ENCODE data around the gene LRWD1. TPM values are rescaled to one million over a fixed set of nuclear protein-coding genes. Genes with fewer than 3 reads are reported as not detected.
A peak's percentile ranks its signal among the peaks of the same experiment; 100 is the strongest.

The LRWD1 gene
- total and polyA plus RNA-seq, 2 donors (not counting 1 experiment from before 2014, with no cell fraction given), result 58.2 to 83.7 TPM

DNA sequence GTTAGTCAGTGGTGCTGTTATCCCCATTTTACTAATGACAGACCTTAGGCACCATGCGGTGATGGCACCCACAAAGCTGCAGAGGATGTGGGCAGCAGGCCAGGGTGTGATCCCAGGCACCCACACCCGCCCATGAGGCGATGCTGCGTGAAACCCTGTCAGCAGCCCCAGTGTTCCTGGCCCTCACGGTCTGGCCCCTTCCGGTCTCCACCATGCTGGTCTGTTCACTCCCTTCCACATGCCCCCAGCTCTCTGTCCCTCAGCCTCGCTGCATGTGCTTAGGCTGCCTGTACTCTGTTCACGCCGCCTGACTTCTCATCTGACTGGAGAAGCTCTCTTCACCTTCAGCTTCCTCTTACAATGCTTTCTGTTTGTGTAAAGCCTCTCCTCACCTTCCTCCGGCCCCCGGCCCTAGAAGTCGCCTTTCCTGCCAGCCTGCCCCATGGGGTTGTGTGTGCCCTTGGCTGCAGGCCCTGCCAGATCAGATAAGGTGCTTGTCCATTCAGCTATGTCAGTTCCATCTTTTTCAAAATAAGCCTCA, 49.0 kb upstream of the LRWD1 start:
- H3K9me3 ChIP-seq (ENCODE audit: control extremely low read depth in 1 of 3, control insufficient read depth in 2 of 3, insufficient read depth in 1 of 3, low read length in 2 of 3), result no peaks in the 10 kb centered on the region
- ATAC-seq (ENCODE audit: low read depth), result peak; percentile 71
- WGBS (ENCODE audit: insufficient coverage), result 2% methylated on average over 12 of the region's 12 CpGs
- ChIA-PET POLR2A (interaction anchor here (0.5 to 12.7 kb wide), 9 partner anchors 14 to 47 kb away, joined by 3 to 223 read pairs (median 11); partner anchors contain the start of gene ORAI2), CTCF (interaction anchor here (0.6 to 46.3 kb wide), 5 partner anchors 5 to 128 kb away, joined by 3 to 1182 read pairs (median 6); partner anchors contain the start of gene ORAI2)
- no peaks in the 10 kb centered on the region for H3K9me3 Mint-ChIP-seq (ENCODE audit: insufficient read depth)
- TF ChIP-seq EZH2 (IDR thresholded peaks at IDR 0.05; ENCODE audit: borderline replicate concordance, insufficient read depth, low read depth, low read length, poor library complexity, severe bottlenecking), result no peak
- TF ChIP-seq, protein P1, sequence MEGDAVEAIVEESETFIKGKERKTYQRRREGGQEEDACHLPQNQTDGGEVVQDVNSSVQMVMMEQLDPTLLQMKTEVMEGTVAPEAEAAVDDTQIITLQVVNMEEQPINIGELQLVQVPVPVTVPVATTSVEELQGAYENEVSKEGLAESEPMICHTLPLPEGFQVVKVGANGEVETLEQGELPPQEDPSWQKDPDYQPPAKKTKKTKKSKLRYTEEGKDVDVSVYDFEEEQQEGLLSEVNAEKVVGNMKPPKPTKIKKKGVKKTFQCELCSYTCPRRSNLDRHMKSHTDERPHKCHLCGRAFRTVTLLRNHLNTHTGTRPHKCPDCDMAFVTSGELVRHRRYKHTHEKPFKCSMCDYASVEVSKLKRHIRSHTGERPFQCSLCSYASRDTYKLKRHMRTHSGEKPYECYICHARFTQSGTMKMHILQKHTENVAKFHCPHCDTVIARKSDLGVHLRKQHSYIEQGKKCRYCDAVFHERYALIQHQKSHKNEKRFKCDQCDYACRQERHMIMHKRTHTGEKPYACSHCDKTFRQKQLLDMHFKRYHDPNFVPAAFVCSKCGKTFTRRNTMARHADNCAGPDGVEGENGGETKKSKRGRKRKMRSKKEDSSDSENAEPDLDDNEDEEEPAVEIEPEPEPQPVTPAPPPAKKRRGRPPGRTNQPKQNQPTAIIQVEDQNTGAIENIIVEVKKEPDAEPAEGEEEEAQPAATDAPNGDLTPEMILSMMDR (IDR thresholded peaks at IDR 0.05), result no peak
- H3K4me3 Mint-ChIP-seq, result peak overlapping the region; percentile 86
- H3K27ac Mint-ChIP-seq, result peak overlapping the region; percentile 95
- H3K36me3 ChIP-seq (replicated peaks in 1 of 2; ENCODE audit: control extremely low read depth in 1 of 2, control insufficient read depth in 1 of 2, extremely low read depth in 1 of 2, insufficient read depth in 2 of 2, low read length in 1 of 2), result peaks cover 2 to 47% of the 10 kb centered on the region in 2 experiments
- H4K20me1 ChIP-seq (ENCODE audit: control insufficient read depth, insufficient read depth, low read length, poor library complexity, severe bottlenecking), result no peaks in the 10 kb centered on the region
- H3K79me2 ChIP-seq (ENCODE audit: control insufficient read depth, insufficient read depth, low read length), result peaks cover 79% of the 10 kb centered on the region
- intact Hi-C loops (cut with micrococcal nuclease), result loop anchor here (1.0 kb wide), 1 partner anchor 11 kb away; no protein-coding TSS in a partner anchor
- H3K4me3 ChIP-seq (ENCODE audit: control extremely low read depth in 1 of 5, extremely low read depth in 1 of 5, insufficient read depth in 1 of 5, low read depth in 2 of 5, low read length in 4 of 5), result peak overlapping the region in 3 of 5 experiments; percentile 16 to 43 (median 21)
- peak overlapping the region; percentile 63 for H3K4me2 ChIP-seq (replicated peaks; ENCODE audit: low read depth, low read length, poor library complexity, severe bottlenecking)
- no peaks in the 10 kb centered on the region for H3K27me3 Mint-ChIP-seq
- DNase-seq, result peak; percentile 77
- H3K27me3 ChIP-seq (replicated peaks in 1 of 4; ENCODE audit: control extremely low read depth in 1 of 4, control insufficient read depth in 3 of 4, insufficient read depth in 4 of 4, low read length in 3 of 4), result no peaks in the 10 kb centered on the region
- H3K4me1 ChIP-seq (ENCODE audit: control insufficient read depth in 2 of 2, insufficient read depth in 2 of 2, low read length in 2 of 2), result peaks cover 71 to 80% of the 10 kb centered on the region in 2 donors
- peaks cover 77% of the 10 kb centered on the region for H3K4me1 Mint-ChIP-seq
- peak overlapping the region; percentile 57 for H2AFZ ChIP-seq (ENCODE audit: insufficient read depth, low read depth, low read length, poor library complexity, severe bottlenecking)
- H3K9ac ChIP-seq (ENCODE audit: low read length), result peak overlapping the region; percentile 38
- H3K27ac ChIP-seq (ENCODE audit: low read length in 2 of 2), result peak overlapping the region; percentile 70 to 100

DNA sequence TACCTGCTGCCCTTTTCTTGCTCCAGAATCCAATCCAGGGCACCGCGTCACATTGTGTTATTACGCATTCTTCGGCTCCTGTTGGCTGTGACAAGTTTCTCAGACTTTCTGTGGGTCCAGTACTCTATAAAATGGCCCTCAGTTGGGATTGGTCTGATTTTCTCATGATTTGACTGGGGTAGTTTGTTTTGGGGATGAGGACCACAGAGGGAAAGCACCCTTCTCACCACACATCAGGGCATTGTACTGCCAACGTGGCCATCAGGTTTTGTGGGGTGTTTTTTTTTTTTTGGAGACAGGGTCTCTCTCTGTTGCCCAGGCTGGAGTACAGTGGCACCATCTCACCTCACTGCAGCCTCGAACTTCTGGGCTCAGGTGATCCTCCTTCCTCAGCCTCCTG, 48.4 kb upstream of the LRWD1 start:
- Histone ChIP-seq H3K4me2 (replicated peaks; ENCODE audit: low read depth, low read length, poor library complexity, severe bottlenecking) (peak overlapping the region; percentile 63), H2AFZ (ENCODE audit: insufficient read depth, low read depth, low read length, poor library complexity, severe bottlenecking) (peak overlapping the region; percentile 57), H3K4me3 (ENCODE audit: control extremely low read depth in 1 of 5, extremely low read depth in 1 of 5, insufficient read depth in 1 of 5, low read depth in 2 of 5, low read length in 4 of 5) (peak overlapping the region in 3 of 5 experiments; percentile 11 to 43 (median 21)), H4K20me1 (ENCODE audit: control insufficient read depth, insufficient read depth, low read length, poor library complexity, severe bottlenecking) (no peaks in the 10 kb centered on the region), H3K9me3 (ENCODE audit: control extremely low read depth in 1 of 3, control insufficient read depth in 2 of 3, insufficient read depth in 1 of 3, low read length in 2 of 3) (peaks cover 0 to 4% (median 0%) of the 10 kb centered on the region in 3 donors), H3K79me2 (ENCODE audit: control insufficient read depth, insufficient read depth, low read length) (peaks cover 75% of the 10 kb centered on the region), H3K36me3 (replicated peaks in 1 of 2; ENCODE audit: control extremely low read depth in 1 of 2, control insufficient read depth in 1 of 2, extremely low read depth in 1 of 2, insufficient read depth in 2 of 2, low read length in 1 of 2) (peaks cover 2 to 41% of the 10 kb centered on the region in 2 experiments), H3K9ac (ENCODE audit: low read length) (peak overlapping the region; percentile 38), H3K4me1 (ENCODE audit: control insufficient read depth in 2 of 2, insufficient read depth in 2 of 2, low read length in 2 of 2) (peaks cover 77 to 87% of the 10 kb centered on the region in 2 donors), H3K27ac (ENCODE audit: low read length in 2 of 2) (peak overlapping the region; percentile 70 to 100), H3K27me3 (replicated peaks in 1 of 4; ENCODE audit: control extremely low read depth in 1 of 4, control insufficient read depth in 3 of 4, insufficient read depth in 4 of 4, low read length in 3 of 4) (no peaks in the 10 kb centered on the region)
- WGBS (ENCODE audit: insufficient coverage), result no CpG with 5 or more reads among the region's 6 CpGs
- H3K4me1 Mint-ChIP-seq, result peaks cover 82% of the 10 kb centered on the region
- no peaks in the 10 kb centered on the region for H3K9me3 Mint-ChIP-seq (ENCODE audit: insufficient read depth)
- peak overlapping the region; percentile 95 for H3K27ac Mint-ChIP-seq
- H3K27me3 Mint-ChIP-seq, result no peaks in the 10 kb centered on the region
- no peak for TF ChIP-seq EZH2 (IDR thresholded peaks at IDR 0.05; ENCODE audit: borderline replicate concordance, insufficient read depth, low read depth, low read length, poor library complexity, severe bottlenecking)
- TF ChIP-seq, protein P1 (IDR thresholded peaks at IDR 0.05), result no peak
- peak overlapping the region; percentile 86 for H3K4me3 Mint-ChIP-seq
- ChIA-PET POLR2A (interaction anchor here (0.6 to 12.7 kb wide), 7 partner anchors 14 to 105 kb away, joined by 4 to 223 read pairs (median 11); partner anchors contain the start of gene ORAI2), CTCF (interaction anchor here (0.7 to 46.3 kb wide), 4 partner anchors 5 to 129 kb away, joined by 3 to 1182 read pairs (median 592); partner anchors contain the start of gene ORAI2)
- intact Hi-C loops (cut with micrococcal nuclease), result loop anchor here (1.0 kb wide), 1 partner anchor 10 kb away; no protein-coding TSS in a partner anchor
- DNase-seq, result no peak
- ATAC-seq (ENCODE audit: low read depth), result no peak

Data from B cell (primary cell).